Prostate gland (tissue), 2 donors: ENCODE measurements around the gene CLCNKA. TPM values are rescaled to one million over a fixed set of nuclear protein-coding genes. Genes with fewer than 3 reads are reported as not detected.
A peak's percentile ranks its signal among the peaks of the same experiment; 100 is the strongest.

Experiments
- DNase-seq: peaks from one replicate; pipeline ENCODE4 v3.0.0-alpha.2; 2019; ENCODE audit warnings: low spot score
- H3K27ac ChIP-seq, 2 donors: fragments of 200-600 bp; sonication (generic); 2 replicates each; pipeline ENCODE4 v1.5.1; 2017 to 2019
- H3K27me3 ChIP-seq: fragments of 200-600 bp; sonication (generic); replicated peaks from 2 replicates; pipeline ENCODE4 v1.5.1; 2019; ENCODE audit not compliant: insufficient read depth
- H3K36me3 ChIP-seq, 2 donors: fragments of 200-600 bp; sonication (generic); 1 replicate in 1 of 2; 2 replicates in 1 of 2; pipeline versions ENCODE4 v1.5.1 to v1.8.1; 2017 to 2019
- H3K4me1 ChIP-seq: fragments of 200-600 bp; sonication (generic); replicated peaks from 2 replicates; pipeline ENCODE4 v1.5.1; 2019
- H3K4me3 ChIP-seq, 2 donors: fragments of 200-600 bp; sonication (generic); 2 replicates each; pipeline ENCODE4 v1.5.1; 2017 to 2019
- H3K9me3 ChIP-seq: fragments of 200-600 bp; sonication (generic); 2 replicates; pipeline ENCODE4 v1.5.1; 2017
- POLR2A ChIP-seq: fragments of 450-650 bp; IDR thresholded peaks from one replicate; pipeline ENCODE4 v1.6.1; 2016; ENCODE audit warnings: antibody characterized with exemption, mild to moderate bottlenecking
- POLR2AphosphoS5 ChIP-seq: sonication (generic); formaldehyde crosslinking; IDR thresholded peaks from one replicate; pipeline ENCODE4 v1.6.1; 2017; ENCODE audit warnings: antibody characterized with exemption
- WGBS: methylation state at CpG from one replicate; pipeline ENCODE4 v1.1.5; 2018; 5-methylcytosine and 5-hydroxymethylcytosine counted together
- intact Hi-C: fragments of 100-400 bp; cut with DNase I; formaldehyde crosslinking; loops from one replicate; pipeline ENCODE4 v1.14.2; 2022
- total RNA-seq, 2 donors: library from RNA; depleted of rRNA; stranded (reverse); fragments of >200 nt; gene quantifications; one replicate each; pipeline ENCODE4 v1.1.0, GENCODE V29; 2016
- TF ChIP-seq, protein P1 (sequence below), 4 experiments: fragments of 200-600 bp in 2 of 4; fragments of 450-650 bp in 2 of 4; sonication (generic) in 2 of 4; IDR thresholded peaks; 1 replicate in 3 of 4; 2 replicates in 1 of 4; pipeline ENCODE4 v1.5.1; 2016 to 2019; ENCODE audit warnings: antibody characterized with exemption in 4 of 4, mild to moderate bottlenecking in 2 of 4, moderate library complexity in 2 of 4

Gene CLCNKA
- total RNA-seq, 2 donors from 2014 or later = 0.41 to 2.1 TPM

DNA sequence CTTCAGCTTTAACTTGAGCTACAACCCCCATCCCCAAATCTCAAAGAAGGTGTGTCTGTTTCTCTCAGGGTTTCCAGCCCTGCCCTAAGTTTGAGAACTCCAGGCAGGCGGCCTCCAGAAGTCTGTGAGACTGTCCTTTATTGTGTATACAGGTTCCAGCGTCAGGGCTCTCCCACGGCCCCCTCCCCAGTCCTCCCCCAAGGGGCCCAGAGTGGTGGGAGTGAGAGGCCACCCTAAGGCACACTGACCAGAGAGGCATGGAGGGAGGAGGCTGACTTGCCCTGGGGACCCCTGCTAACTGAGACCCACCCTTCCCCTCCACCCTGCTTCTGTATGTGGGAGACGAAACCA lies 8.0 kb upstream of the CLCNKA start:
- Histone ChIP-seq H3K27ac (peak overlapping the region; percentile 78 to 84), H3K27me3 (no peaks in the 10 kb centered on the region), H3K9me3 (no peaks in the 10 kb centered on the region), H3K36me3 (no peaks in the 10 kb centered on the region), H3K4me1 (peaks cover 7% of the 10 kb centered on the region), H3K4me3 (no peak overlapping the region)
- intact Hi-C loops = no loop called here
- 42% methylated on average over 4 of the region's 4 CpGs for WGBS
- TF ChIP-seq POLR2A (no peak), POLR2AphosphoS5 (no peak)
- TF ChIP-seq, protein P1, sequence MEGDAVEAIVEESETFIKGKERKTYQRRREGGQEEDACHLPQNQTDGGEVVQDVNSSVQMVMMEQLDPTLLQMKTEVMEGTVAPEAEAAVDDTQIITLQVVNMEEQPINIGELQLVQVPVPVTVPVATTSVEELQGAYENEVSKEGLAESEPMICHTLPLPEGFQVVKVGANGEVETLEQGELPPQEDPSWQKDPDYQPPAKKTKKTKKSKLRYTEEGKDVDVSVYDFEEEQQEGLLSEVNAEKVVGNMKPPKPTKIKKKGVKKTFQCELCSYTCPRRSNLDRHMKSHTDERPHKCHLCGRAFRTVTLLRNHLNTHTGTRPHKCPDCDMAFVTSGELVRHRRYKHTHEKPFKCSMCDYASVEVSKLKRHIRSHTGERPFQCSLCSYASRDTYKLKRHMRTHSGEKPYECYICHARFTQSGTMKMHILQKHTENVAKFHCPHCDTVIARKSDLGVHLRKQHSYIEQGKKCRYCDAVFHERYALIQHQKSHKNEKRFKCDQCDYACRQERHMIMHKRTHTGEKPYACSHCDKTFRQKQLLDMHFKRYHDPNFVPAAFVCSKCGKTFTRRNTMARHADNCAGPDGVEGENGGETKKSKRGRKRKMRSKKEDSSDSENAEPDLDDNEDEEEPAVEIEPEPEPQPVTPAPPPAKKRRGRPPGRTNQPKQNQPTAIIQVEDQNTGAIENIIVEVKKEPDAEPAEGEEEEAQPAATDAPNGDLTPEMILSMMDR (IDR thresholded peaks at IDR 0.05) = no peak
- DNase-seq = peak; percentile 30

DNA sequence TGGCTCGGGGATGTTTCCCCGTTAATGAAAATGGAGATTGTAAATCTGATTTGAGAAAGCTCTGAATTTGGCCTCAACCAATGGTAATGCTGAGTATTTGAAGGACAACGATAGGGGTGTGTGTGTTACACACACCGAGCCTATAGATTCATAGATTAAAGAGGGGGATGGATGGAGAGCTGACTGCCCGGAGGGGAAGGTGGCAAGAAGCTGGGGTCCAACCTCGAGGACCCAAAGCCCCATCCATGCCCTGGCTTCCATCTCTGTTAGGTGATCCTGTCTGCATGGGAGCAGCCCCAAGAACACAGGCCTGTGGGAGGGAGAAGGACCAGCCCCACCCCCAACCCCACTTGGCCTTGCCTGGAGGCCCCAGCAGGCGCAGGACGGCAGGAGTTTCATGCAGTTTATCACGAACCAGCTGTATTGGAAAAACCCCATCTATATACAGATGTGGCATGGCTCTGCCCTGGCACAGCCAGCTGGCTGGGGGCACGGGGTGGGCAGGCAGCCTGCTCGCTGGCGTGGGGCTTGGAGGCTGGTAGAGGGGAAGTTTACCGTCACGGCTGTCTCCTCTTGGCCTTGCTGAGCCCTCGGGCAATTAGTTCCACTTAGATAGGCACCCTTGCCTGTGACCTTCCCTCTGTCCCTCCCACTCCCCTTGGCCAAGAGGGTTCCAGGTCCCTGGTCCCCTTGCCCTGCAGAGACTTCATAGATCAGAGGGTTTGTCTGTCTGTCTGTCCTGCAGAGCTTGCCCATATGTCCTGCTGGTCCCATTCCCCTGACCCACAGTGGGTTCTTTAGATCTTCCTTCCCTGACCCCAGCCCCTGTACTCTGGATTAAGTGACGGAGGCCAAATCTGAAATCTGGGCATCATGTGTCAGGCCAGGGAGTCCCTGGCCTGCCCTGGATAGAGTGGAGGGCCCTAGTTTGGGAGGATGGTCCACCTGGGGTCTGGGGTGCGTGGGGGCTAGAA lies 7.0 kb upstream of the CLCNKA start:
- peaks cover 7% of the 10 kb centered on the region for H3K4me1 ChIP-seq
- WGBS = 66% methylated on average over 17 of the region's 17 CpGs

DNA sequence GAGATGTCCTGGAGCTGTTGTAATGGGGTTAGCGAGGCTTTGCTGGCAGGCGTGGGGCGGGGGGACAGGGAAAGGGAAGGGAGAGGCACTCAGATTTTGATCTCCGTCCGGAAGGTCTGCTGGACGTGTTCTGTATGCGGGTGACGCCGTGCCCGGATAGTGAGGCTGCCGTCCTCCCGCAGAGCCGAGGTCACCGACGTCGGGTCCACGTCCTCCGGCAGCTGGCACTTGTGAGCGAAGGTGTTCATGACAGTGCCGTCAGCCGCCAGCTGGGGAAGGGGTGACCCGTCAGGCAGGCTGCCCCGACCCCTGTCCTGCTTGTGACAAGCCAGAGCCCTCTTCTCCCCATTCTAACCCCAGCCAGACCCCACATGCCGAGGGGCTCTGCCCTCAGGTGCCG lies 6.3 kb upstream of the CLCNKA start:
- TF ChIP-seq, protein P1 (IDR thresholded peaks at IDR 0.05) = no peak
- TF ChIP-seq POLR2A (no peak), POLR2AphosphoS5 (no peak)
- H3K27ac ChIP-seq = peak overlapping the region; percentile 78 to 84
- WGBS = 91% methylated on average over 22 of the region's 25 CpGs
- no peaks in the 10 kb centered on the region for H3K9me3 ChIP-seq
- H3K27me3 ChIP-seq = no peaks in the 10 kb centered on the region
- intact Hi-C loops = no loop called here
- no peaks in the 10 kb centered on the region for H3K36me3 ChIP-seq
- no peak for DNase-seq
- H3K4me1 ChIP-seq = peaks cover 7% of the 10 kb centered on the region
- no peak overlapping the region for H3K4me3 ChIP-seq

More for the DNA sequence above, 7.0 kb upstream of the CLCNKA start:
- TF ChIP-seq, protein P1 (IDR thresholded peaks at IDR 0.05) = no peak
- TF ChIP-seq POLR2AphosphoS5 = no peak
- no peak for TF ChIP-seq POLR2A
- Histone ChIP-seq H3K36me3 (no peaks in the 10 kb centered on the region), H3K27me3 (no peaks in the 10 kb centered on the region), H3K9me3 (no peaks in the 10 kb centered on the region), H3K27ac (peak overlapping the region; percentile 78 to 84), H3K4me3 (no peak overlapping the region)
- no peak for DNase-seq
- intact Hi-C loops = no loop called here

DNA sequence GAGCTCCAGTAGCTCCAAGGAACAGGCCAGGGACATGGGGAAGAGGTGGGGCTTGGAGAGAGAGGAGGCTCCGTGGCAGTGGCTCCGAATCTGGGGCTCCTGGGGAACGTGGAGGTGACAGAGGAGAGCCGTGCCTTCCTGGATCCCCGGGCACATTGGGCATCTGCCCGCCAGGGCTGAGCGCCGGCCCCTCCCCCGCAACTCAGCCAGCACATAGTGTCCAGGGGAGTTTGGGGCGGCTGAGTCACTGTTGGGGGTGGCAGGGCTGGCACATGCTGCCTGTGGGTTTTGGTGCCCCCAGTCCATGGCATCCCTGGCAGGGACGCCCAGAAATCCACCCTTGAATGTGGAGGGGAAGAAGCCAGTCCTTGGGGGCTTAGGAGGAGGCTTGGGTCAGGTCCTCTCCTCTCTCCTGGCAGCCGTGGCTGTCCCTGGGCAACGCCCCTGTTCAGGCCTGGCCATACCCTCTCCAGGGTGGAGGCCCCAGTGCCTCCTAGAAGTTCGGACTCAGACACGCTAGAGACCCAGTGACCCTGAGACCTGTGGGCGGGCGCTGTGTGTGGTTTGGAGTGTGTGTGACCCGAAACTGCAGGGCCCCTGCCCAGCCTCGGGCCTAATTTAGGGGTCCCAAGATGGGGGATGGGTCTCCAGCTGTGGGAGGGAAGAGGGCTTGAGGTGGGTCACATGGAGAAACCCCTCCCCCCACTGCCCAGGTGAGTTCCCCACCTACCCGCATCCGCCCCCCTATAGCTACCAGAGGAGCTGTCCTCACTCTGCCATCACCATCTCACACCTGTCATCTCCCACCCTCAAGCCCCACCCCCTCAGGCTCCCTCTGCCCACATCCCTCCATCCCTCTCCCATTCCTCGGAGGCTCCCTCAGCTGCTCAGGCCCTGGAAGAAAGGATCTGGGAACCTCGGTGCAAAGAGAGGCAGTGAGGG lies 5.6 kb upstream of the CLCNKA start:
- Histone ChIP-seq H3K27me3 (no peaks in the 10 kb centered on the region), H3K4me1 (peaks cover 7% of the 10 kb centered on the region), H3K36me3 (no peaks in the 10 kb centered on the region), H3K4me3 (no peak overlapping the region), H3K27ac (peak overlapping the region; percentile 78 to 84), H3K9me3 (no peaks in the 10 kb centered on the region)
- intact Hi-C loops = no loop called here
- no peak for TF ChIP-seq POLR2AphosphoS5
- TF ChIP-seq POLR2A = no peak
- TF ChIP-seq, protein P1 (IDR thresholded peaks at IDR 0.05) = no peak
- 65% methylated on average over 19 of the region's 23 CpGs for WGBS
- no peak for DNase-seq
